Body of pancreas (tissue), 4 donors: ENCODE data around the gene ZNF423.

Experiments
- CTCF ChIP-seq, 7 experiments: fragments of 450-650 bp in 4 of 7; fragments of 200-600 bp in 3 of 7; sonication (generic) in 3 of 7; IDR thresholded peaks; one replicate each; pipeline ENCODE4 v1.5.1; 2016 to 2019; ENCODE audit warnings: antibody characterized with exemption in 7 of 7
- POLR2A ChIP-seq, 3 donors: fragments of 450-650 bp; IDR thresholded peaks; one replicate each; pipeline ENCODE4 v1.6.1; 2016; ENCODE audit warnings: antibody characterized with exemption in 3 of 3, mild to moderate bottlenecking in 2 of 3

GRCh38 chr16:49596648-49597291, 259.1 kb downstream of the ZNF423 start:
- TF ChIP-seq POLR2A (IDR thresholded peaks at IDR 0.05), result no peak
- TF ChIP-seq CTCF (IDR thresholded peaks at IDR 0.05), result no peak
